ENCODE results near the gene ANKRD28. TPM values are rescaled to one million over a fixed set of nuclear protein-coding genes. Genes with fewer than 3 reads are reported as not detected.

Gene ANKRD28
- total and polyA plus RNA-seq, 2 of the 4 experiments (the other 2 are of a cell fraction) = 52.6 to 211 TPM

- no peak for TF ChIP-seq SMC3 (IDR thresholded peaks at IDR 0.05; ENCODE audit: low read depth, low read length)
Observed at GRCh38 chr3:15798533-15799245, 910 bp upstream of the ANKRD28 start (continued).

GRCh38 chr3:15796771-15797641 is 773 bp downstream of the ANKRD28 start:
- no CpG with 5 or more reads among the region's 5 CpGs for WGBS, 2 experiments (ENCODE audit: extremely low coverage in 2 of 2, insufficient read length in 1 of 2)
- peak; percentile 7; the same call in 1 of the 2 replicates for ATAC-seq (ENCODE audit: low read depth)
- TF ChIP-seq ELK1 (IDR thresholded peaks at IDR 0.05; ENCODE audit: borderline replicate concordance, low read depth, low read length) = no peak
- no peak for TF ChIP-seq CEBPB (IDR thresholded peaks at IDR 0.05; ENCODE audit: low read depth, low read length)
- TF ChIP-seq MAFK (IDR thresholded peaks at IDR 0.05; ENCODE audit: low read depth, low read length) = no peak; the same call in 1 of the 2 replicates
- peak; percentile 16; the same call in 1 of the 2 replicates for TF ChIP-seq POLR2A (IDR thresholded peaks at IDR 0.05; ENCODE audit: low read depth, low read length)
- no peak for TF ChIP-seq MXI1 (IDR thresholded peaks at IDR 0.05; ENCODE audit: borderline replicate concordance, low read depth, low read length)
- peak; percentile 34; the same call in 1 of the 2 replicates for TF ChIP-seq FOS (IDR thresholded peaks at IDR 0.05; ENCODE audit: low read depth, low read length)
- TF ChIP-seq MAZ (IDR thresholded peaks at IDR 0.05; ENCODE audit: borderline replicate concordance, low read depth, low read length) = no peak
- no peak for TF ChIP-seq USF2 (IDR thresholded peaks at IDR 0.05; ENCODE audit: low read depth, low read length)
- TF ChIP-seq RAD21 (IDR thresholded peaks at IDR 0.05; ENCODE audit: low read length) = no peak
- peak; percentile 72; the same call in 1 of the 2 replicates for TF ChIP-seq CHD1 (IDR thresholded peaks at IDR 0.05; ENCODE audit: low read depth, low read length)
- TF ChIP-seq BHLHE40 (IDR thresholded peaks at IDR 0.05; ENCODE audit: low read depth, low read length) = no peak

More at GRCh38 chr3:15796771-15797641, 773 bp downstream of the ANKRD28 start:
- peak overlapping the region; percentile 97 for H3K18ac ChIP-seq (ENCODE audit: low read depth, low read length)
- dilution Hi-C loops (cut with HindIII; ENCODE audit: low sequenced_read_pairs, unreplicated experiment) = no loop called here
- H3K27me3 ChIP-seq (ENCODE audit: control insufficient read depth, insufficient read depth, low read length) = no peaks in the 10 kb centered on the region
- H3K9me1 ChIP-seq (ENCODE audit: insufficient read depth, low read length) = no peaks in the 10 kb centered on the region
- peak overlapping the region; percentile 99 for H3K27ac ChIP-seq (ENCODE audit: insufficient read depth, low read length)
- H3K4me2 ChIP-seq (ENCODE audit: low read depth, low read length) = peak overlapping the region; percentile 97
- H2AFZ ChIP-seq (replicated peaks; ENCODE audit: low read length, poor library complexity) = no peak overlapping the region
- peaks cover 8 to 25% of the 10 kb centered on the region in 2 experiments; a peak in 3 of 4 replicates for H3K79me1 ChIP-seq (ENCODE audit: low read depth in 1 of 2, low read length in 2 of 2)
- intact Hi-C loops (cut with micrococcal nuclease) = loop anchor here (2.0 to 5.0 kb wide), 2 partner anchors 28 to 165 kb away; no protein-coding TSS in a partner anchor
- H3K23ac ChIP-seq (ENCODE audit: low read depth, low read length) = peak overlapping the region; percentile 99
- H3K36me3 ChIP-seq (ENCODE audit: control insufficient read depth, insufficient read depth, low read length) = peaks cover 4% of the 10 kb centered on the region
- no peaks in the 10 kb centered on the region; the same call in 1 of the 2 replicates for H4K20me1 ChIP-seq (ENCODE audit: insufficient read depth, low read length)
- peak overlapping the region; percentile 99 for H3K56ac ChIP-seq (ENCODE audit: extremely low read depth, insufficient read depth, low read length)
- peaks cover 4% of the 10 kb centered on the region; the same call in 1 of the 2 replicates for H3K4me1 ChIP-seq (ENCODE audit: control insufficient read depth, insufficient read depth, low read length)
- peak; percentile 77 for DNase-seq
- H2BK120ac ChIP-seq (ENCODE audit: low read depth, low read length) = peak overlapping the region; percentile 98
- peak overlapping the region; percentile 97 for H4K5ac ChIP-seq (ENCODE audit: low read depth, low read length)
- H3K9ac ChIP-seq (ENCODE audit: low read depth, low read length) = peak overlapping the region; percentile 100
- no peaks in the 10 kb centered on the region for H3K9me3 ChIP-seq (ENCODE audit: control insufficient read depth, insufficient read depth, low read length)
- H3K4me3 ChIP-seq (ENCODE audit: insufficient read depth, low read depth, low read length) = peak overlapping the region; percentile 80
- peak overlapping the region; percentile 100 for H2BK5ac ChIP-seq (ENCODE audit: low read depth, low read length, poor library complexity, severe bottlenecking)
- peak overlapping the region; percentile 100 for H3K4ac ChIP-seq (ENCODE audit: low read depth, low read length)
- H4K8ac ChIP-seq (ENCODE audit: low read depth in 2 of 2, low read length in 2 of 2) = peak overlapping the region; percentile 42 to 91
- peak overlapping the region; percentile 97 for H4K91ac ChIP-seq (ENCODE audit: insufficient read depth, low read depth, low read length)
- H2BK20ac ChIP-seq (ENCODE audit: low read depth, low read length) = peak overlapping the region; percentile 96
- peak overlapping the region; percentile 99 for H2AK5ac ChIP-seq (ENCODE audit: low read depth, low read length)
- H2AK9ac ChIP-seq (replicated peaks; ENCODE audit: low read depth, low read length, poor library complexity) = peak overlapping the region; percentile 88
- TSS peak; percentile 67 for BruUV-seq (replicated peaks)
- ChIA-PET CTCF (interaction anchor here (0.5 to 1.5 kb wide), 7 partner anchors 21 to 1480 kb away, joined by 3 to 8 read pairs (median 3); no protein-coding TSS in a partner anchor), POLR2A (ENCODE audit: unreplicated experiment) (interaction anchor here (0.5 to 1.7 kb wide), 8 partner anchors 11 to 406 kb away, joined by 3 to 5 read pairs (median 3); no protein-coding TSS in a partner anchor)
- peak overlapping the region; percentile 78; the same call in 2 of the 3 replicates for H2BK15ac ChIP-seq (ENCODE audit: low read depth, low read length)
- in situ Hi-C loops (cut with MboI; ENCODE audit: low sequenced_read_pairs) = no loop called here
- H3K14ac ChIP-seq (replicated peaks; ENCODE audit: low read depth, low read length) = peak overlapping the region; percentile 99

Measured in IMR-90 (cell line).